Keratinocyte (primary cell): ENCODE measurements around the gene EXD2. TPM values are rescaled to one million over a fixed set of nuclear protein-coding genes. Genes with fewer than 3 reads are reported as not detected.

Source experiments
- DNase-seq: peaks from one replicate; pipeline ENCODE4 v3.0.0-alpha.2; 2011; ENCODE audit warnings: low read depth, missing footprints, low spot score
- FAIRE-seq: peaks from 2 replicates; lab custom pipeline; 2011; peaks lifted over from hg19 to GRCh38; lab: Jason Lieb, UNC
- H2AFZ ChIP-seq: 2 replicates; pipeline ENCODE4 v1.6.0; 2012; ENCODE audit warnings: low read length, control low read depth, inconsistent platforms; ENCODE audit not compliant: control insufficient read depth
- H3K27ac ChIP-seq: 2 replicates; pipeline ENCODE4 v1.5.1; 2011; ENCODE audit warnings: low read length; ENCODE audit not compliant: control insufficient read depth, insufficient read depth
- H3K27me3 ChIP-seq: 3 replicates; pipeline ENCODE4 v1.6.0; 2011; ENCODE audit warnings: low read length; ENCODE audit not compliant: control insufficient read depth, insufficient read depth; ENCODE audit errors: extremely low read depth
- H3K36me3 ChIP-seq, 2 experiments: 2 replicates in 1 of 2; 3 replicates in 1 of 2; pipeline ENCODE4 v1.5.1; 2011; ENCODE audit warnings: low read length in 2 of 2, mild to moderate bottlenecking in 1 of 2; ENCODE audit not compliant: control insufficient read depth in 2 of 2, insufficient read depth in 2 of 2; ENCODE audit errors: extremely low read depth in 1 of 2
- H3K4me1 ChIP-seq: 3 replicates; pipeline ENCODE4 v1.5.1; 2011; ENCODE audit warnings: low read length; ENCODE audit not compliant: control insufficient read depth, insufficient read depth; ENCODE audit errors: extremely low read depth
- H3K4me2 ChIP-seq: 3 replicates; pipeline ENCODE4 v1.6.0; 2011; ENCODE audit warnings: low read depth, low read length; ENCODE audit not compliant: control insufficient read depth, insufficient read depth; ENCODE audit errors: extremely low read depth
- H3K4me3 ChIP-seq, 3 experiments: fragments of 200-600 bp in 1 of 3; sonication (generic) in 1 of 3; 2 replicates in 2 of 3; 3 replicates in 1 of 3; pipeline ENCODE4 v1.5.1; 2011 to 2016; ENCODE audit warnings: low read length in 3 of 3, mild to moderate bottlenecking in 3 of 3, control low read depth in 2 of 3, inconsistent platforms in 1 of 3, low read depth in 1 of 3, mixed read lengths in 1 of 3, mixed run types in 1 of 3, moderate library complexity in 1 of 3; ENCODE audit not compliant: control insufficient read depth in 2 of 3, insufficient read depth in 2 of 3; ENCODE audit errors: extremely low read depth in 1 of 3
- H3K79me2 ChIP-seq: 2 replicates; pipeline ENCODE4 v1.6.0; 2012; ENCODE audit warnings: low read length; ENCODE audit not compliant: control insufficient read depth, insufficient read depth
- H3K9ac ChIP-seq: 3 replicates; pipeline ENCODE4 v1.6.0; 2011; ENCODE audit warnings: low read length; ENCODE audit not compliant: control insufficient read depth, insufficient read depth; ENCODE audit errors: extremely low read depth
- H3K9me1 ChIP-seq: 3 replicates; pipeline ENCODE4 v1.6.0; 2011; ENCODE audit warnings: low read length; ENCODE audit not compliant: control insufficient read depth, insufficient read depth; ENCODE audit errors: extremely low read depth
- H3K9me3 ChIP-seq: 2 replicates; pipeline ENCODE4 v1.5.1; 2012; ENCODE audit warnings: low read depth, low read length; ENCODE audit not compliant: control insufficient read depth
- H4K20me1 ChIP-seq: 3 replicates; pipeline ENCODE4 v1.6.0; 2011; ENCODE audit warnings: low read length; ENCODE audit not compliant: control insufficient read depth, insufficient read depth; ENCODE audit errors: extremely low read depth
- CTCF ChIP-seq, 3 experiments: IDR thresholded peaks in 1 of 3; conservative IDR thresholded peaks in 1 of 3; optimal IDR thresholded peaks in 1 of 3; 2 replicates in 2 of 3; 3 replicates in 1 of 3; pipeline versions ENCODE3 to v1.5.1; 2011; ENCODE audit warnings: low read length in 3 of 3, mild to moderate bottlenecking in 3 of 3, moderate library complexity in 2 of 3, control low read depth in 1 of 3, inconsistent platforms in 1 of 3; ENCODE audit not compliant: insufficient read depth in 2 of 3; ENCODE audit errors: extremely low read depth in 1 of 3
- EZH2 ChIP-seq: IDR thresholded peaks from one replicate; pipeline ENCODE4 v1.6.1; 2012; ENCODE audit warnings: inconsistent platforms, mild to moderate bottlenecking, low read length, moderate library complexity
- dilution Hi-C: fragments of 300-500 bp; cut with MboI; formaldehyde crosslinking; loops from one replicate; pipeline ENCODE4 v1.7.0; 2020; ENCODE audit warnings: low sequenced_read_pairs; ENCODE audit not compliant: extremely low pct_ligation_motif_present
- polyA plus RNA-seq, 5 experiments: library from polyadenylated mRNA; depleted of rRNA in 3 of 5; stranded (reverse) in 3 of 5; stranded (forward) in 1 of 5; unstranded in 1 of 5; fragments of >200 nt; gene quantifications; 1 replicate in 1 of 5; 2 replicates in 3 of 5; 3 replicates in 1 of 5; pipeline versions ENCODE4 v1.2.1 to v1.2.3, GENCODE V29; 2011 to 2012; ENCODE audit warnings: missing spikeins in 2 of 5, low read depth in 1 of 5, low replicate concordance in 1 of 5

The EXD2 gene
- polyA plus RNA-seq, 1 donor (not counting 4 experiments of a cell fraction or from before 2014, with no cell fraction given) = 22.7 TPM

GRCh38 chr14:69193721-69194120, 2.4 kb downstream of the EXD2 start:
- TF ChIP-seq CTCF (optimal IDR thresholded peaks at IDR 0.05 in 1 of 3, IDR thresholded peaks at IDR 0.05 in 1 of 3, conservative IDR thresholded peaks at IDR 0.05 in 1 of 3; ENCODE audit: extremely low read depth in 1 of 3, insufficient read depth in 2 of 3, low read length in 3 of 3) = no peak
- no peak for TF ChIP-seq EZH2
- Histone ChIP-seq H3K9me3 (no peaks in the 10 kb centered on the region), H3K4me3 (no peak overlapping the region), H3K27me3 (no peaks in the 10 kb centered on the region), H3K9ac (no peak overlapping the region), H3K36me3 (peaks cover 0 to 2% of the 10 kb centered on the region in 2 experiments), H3K9me1 (no peaks in the 10 kb centered on the region), H3K79me2 (peaks cover 12% of the 10 kb centered on the region), H4K20me1 (no peaks in the 10 kb centered on the region), H3K27ac (no peak overlapping the region), H2AFZ (no peak overlapping the region), H3K4me2 (no peak overlapping the region), H3K4me1 (peaks cover 5% of the 10 kb centered on the region)
- DNase-seq (no peak), FAIRE-seq (no peak)
- dilution Hi-C loops = no loop called here

- no peaks in the 10 kb centered on the region for H3K9me1 ChIP-seq
- no peak for TF ChIP-seq EZH2
- no peak for TF ChIP-seq CTCF (optimal IDR thresholded peaks at IDR 0.05 in 1 of 3, IDR thresholded peaks at IDR 0.05 in 1 of 3, conservative IDR thresholded peaks at IDR 0.05 in 1 of 3; ENCODE audit: extremely low read depth in 1 of 3, insufficient read depth in 2 of 3, low read length in 3 of 3)
- no peak overlapping the region for H2AFZ ChIP-seq
- H3K27ac ChIP-seq = no peak overlapping the region
- dilution Hi-C loops = no loop called here
- H3K36me3 ChIP-seq = peaks cover 0 to 2% of the 10 kb centered on the region in 2 experiments
- H3K9me3 ChIP-seq = no peaks in the 10 kb centered on the region
- DNase-seq (no peak), FAIRE-seq (no peak)
- no peaks in the 10 kb centered on the region for H4K20me1 ChIP-seq
- peaks cover 7% of the 10 kb centered on the region for H3K4me1 ChIP-seq
- no peak overlapping the region for H3K4me3 ChIP-seq
- no peak overlapping the region for H3K4me2 ChIP-seq
- no peak overlapping the region for H3K9ac ChIP-seq
- peaks cover 10% of the 10 kb centered on the region for H3K79me2 ChIP-seq
- no peaks in the 10 kb centered on the region for H3K27me3 ChIP-seq
Observed at GRCh38 chr14:69199786-69200185, 8.5 kb downstream of the EXD2 start.
